ENCODE results near the gene TAF10. TPM values are rescaled to one million over a fixed set of nuclear protein-coding genes. Genes with fewer than 3 reads are reported as not detected.

The TAF10 gene
- total and polyA plus RNA-seq, 2 of the 13 experiments (the other 11 are each of a cell fraction or from before 2014, with no cell fraction given): 71.3 to 134 TPM

GRCh38 chr11:6612213-6613041 lies at the start of gene TAF10 (continued):
- no peak for TF ChIP-seq TCF12 (IDR thresholded peaks at IDR 0.05)
- no peak; the same call in 1 of the 2 replicates for TF ChIP-seq TCF12 (CRISPR knock-in tag; IDR thresholded peaks at IDR 0.05)
- no peak for TF ChIP-seq ETV6 (CRISPR knock-in tag; conservative IDR thresholded peaks at IDR 0.05)
- peak; percentile 15; the same call in 1 of the 2 replicates for TF ChIP-seq MIXL1 (CRISPR knock-in tag; IDR thresholded peaks at IDR 0.05)
- TF ChIP-seq HMG20A (CRISPR knock-in tag; IDR thresholded peaks at IDR 0.05; ENCODE audit: borderline replicate concordance): no peak
- TF ChIP-seq MIER2 (CRISPR knock-in tag; IDR thresholded peaks at IDR 0.05): no peak
- TF ChIP-seq CEBPG (CRISPR knock-in tag; IDR thresholded peaks at IDR 0.05): no peak
- no peak for TF ChIP-seq PLSCR1 (CRISPR knock-in tag; IDR thresholded peaks at IDR 0.05; ENCODE audit: borderline replicate concordance)
- peak; percentile 72; the same call in 1 of the 2 replicates for TF ChIP-seq ZBTB34 (CRISPR knock-in tag; IDR thresholded peaks at IDR 0.05)
- TF ChIP-seq KDM1A (CRISPR knock-in tag; IDR thresholded peaks at IDR 0.05): no peak
- no peak for TF ChIP-seq NFRKB (IDR thresholded peaks at IDR 0.05)
- TF ChIP-seq ZNF616 (CRISPR knock-in tag; IDR thresholded peaks at IDR 0.05; ENCODE audit: low read depth): peak; percentile 72; the same call in 1 of the 2 replicates
- TF ChIP-seq RAD21 (CRISPR knock-in tag; IDR thresholded peaks at IDR 0.05): no peak
- TF ChIP-seq LBX2 (CRISPR knock-in tag; IDR thresholded peaks at IDR 0.05; ENCODE audit: borderline replicate concordance): no peak
- no peak for TF ChIP-seq KAT2B (IDR thresholded peaks at IDR 0.05; ENCODE audit: borderline replicate concordance, low read depth, low read length)
- no peak for TF ChIP-seq NCOR1 (IDR thresholded peaks at IDR 0.05; ENCODE audit: borderline replicate concordance, low read length)
- no peak for TF ChIP-seq RARG (CRISPR knock-in tag; IDR thresholded peaks at IDR 0.05; ENCODE audit: low read depth)
- TF ChIP-seq TMF1 (CRISPR knock-in tag; IDR thresholded peaks at IDR 0.05; ENCODE audit: low read depth): no peak; the same call in 1 of the 2 replicates
- TF ChIP-seq YEATS2 (CRISPR knock-in tag; IDR thresholded peaks at IDR 0.05; ENCODE audit: borderline replicate concordance): 0 out of 2 replicates have a peak, but pooled peaks have one; percentile 28
- TF ChIP-seq ZNF44 (CRISPR knock-in tag; IDR thresholded peaks at IDR 0.05): 0 out of 2 replicates have a peak, but pooled peaks have one; percentile 25
- no peak for TF ChIP-seq ZNF30 (CRISPR knock-in tag; IDR thresholded peaks at IDR 0.05)
- TF ChIP-seq ZNF282 (IDR thresholded peaks at IDR 0.05; ENCODE audit: partially characterized antibody): no peak
- peak; percentile 58; the same call in 1 of the 2 replicates for TF ChIP-seq ZNF414 (CRISPR knock-in tag; IDR thresholded peaks at IDR 0.05)
- no peak for TF ChIP-seq CCAR2 (optimal IDR thresholded peaks at IDR 0.05; ENCODE audit: low read depth, low read length)
- no peak for TF ChIP-seq GLI4 (CRISPR knock-in tag; IDR thresholded peaks at IDR 0.05; ENCODE audit: borderline replicate concordance)
- peak; percentile 31; the same call in 1 of the 2 replicates for TF ChIP-seq SKIL (CRISPR knock-in tag; IDR thresholded peaks at IDR 0.05; ENCODE audit: borderline replicate concordance)
- no peak for TF ChIP-seq SAFB2 (CRISPR knock-in tag; IDR thresholded peaks at IDR 0.05; ENCODE audit: borderline replicate concordance, low read depth)

Measured in HepG2 (cell line).